SK-N-SH treated with all-trans-retinoic acid at 6 μM for 48 hours (cell line): ENCODE results near the gene DNAJC3.
A peak's percentile ranks its signal among the peaks of the same experiment; 100 is the strongest.
"Not testable (repeated sequence)": the region's sequence is repeated elsewhere in the genome, so short reads cannot be mapped to it uniquely, and the experiment has no call there.

Experiments
- ATAC-seq: fragments of 200-7000 bp; cut with Tn5 transposase; 3 replicates; pipeline ENCODE4 v1.9.1; 2020; ENCODE audit warnings: mild to moderate bottlenecking, moderate library complexity
- ARNTL ChIP-seq: fragments of 450-650 bp; formaldehyde crosslinking; IDR thresholded peaks from 2 replicates; pipeline ENCODE4 v1.5.0; 2020; ENCODE audit warnings: low read depth, mild to moderate bottlenecking, moderate library complexity, borderline replicate concordance
- CSDC2 ChIP-seq: fragments of 250-450 bp; sonication (Bioruptor Pico); IDR thresholded peaks from 2 replicates; pipeline ENCODE4 v1.5.0; 2020; ENCODE audit warnings: mild to moderate bottlenecking, moderate library complexity
- ESRRG ChIP-seq: fragments of 250-450 bp; sonication (Bioruptor Pico); IDR thresholded peaks from 2 replicates; pipeline ENCODE4 v1.6.1; 2021; ENCODE audit warnings: mild to moderate bottlenecking
- GLIS3 ChIP-seq: fragments of 250-450 bp; sonication (Bioruptor Pico); IDR thresholded peaks from 2 replicates; pipeline ENCODE4 v1.5.0; 2020; ENCODE audit warnings: mild to moderate bottlenecking, moderate library complexity
- ISL1 ChIP-seq: fragments of 250-450 bp; sonication (Bioruptor Pico); IDR thresholded peaks from 2 replicates; pipeline ENCODE4 v2.1.2; 2022; ENCODE audit warnings: mild to moderate bottlenecking, moderate library complexity
- OSR1 ChIP-seq: fragments of 250-450 bp; sonication (Bioruptor Pico); IDR thresholded peaks from 2 replicates; pipeline ENCODE4 v1.8.0; 2022; ENCODE audit warnings: moderate library complexity, mild to moderate bottlenecking, inconsistent platforms
- PPARA ChIP-seq: fragments of 250-450 bp; sonication (Bioruptor Pico); IDR thresholded peaks from 2 replicates; pipeline ENCODE4 v1.5.0; 2020; ENCODE audit warnings: mild to moderate bottlenecking, borderline replicate concordance
- RARB ChIP-seq: fragments of 250-450 bp; sonication (Bioruptor Pico); IDR thresholded peaks from 2 replicates; pipeline ENCODE4 v1.8.0; 2021; ENCODE audit warnings: mild to moderate bottlenecking, moderate library complexity
- SNAI2 ChIP-seq: fragments of 250-450 bp; sonication (Bioruptor Pico); IDR thresholded peaks from 2 replicates; pipeline ENCODE4 v1.5.0; 2020; ENCODE audit warnings: mild to moderate bottlenecking, moderate library complexity
- TCF4 ChIP-seq: fragments of 250-450 bp; sonication (Bioruptor Pico); IDR thresholded peaks from 2 replicates; pipeline ENCODE4 v1.8.0; 2021; ENCODE audit warnings: mild to moderate bottlenecking, moderate library complexity, borderline replicate concordance
- TOX ChIP-seq: fragments of 250-450 bp; sonication (Bioruptor Pico); IDR thresholded peaks from 2 replicates; pipeline ENCODE4 v1.8.0; 2021; ENCODE audit warnings: mild to moderate bottlenecking, moderate library complexity, borderline replicate concordance
- ZC3H10 ChIP-seq: fragments of 250-450 bp; sonication (Bioruptor Pico); IDR thresholded peaks from 2 replicates; pipeline ENCODE4 v1.5.1; 2021; ENCODE audit warnings: mild to moderate bottlenecking, moderate library complexity
- ZFP3 ChIP-seq: fragments of 250-450 bp; sonication (Bioruptor Pico); IDR thresholded peaks from 2 replicates; pipeline ENCODE4 v1.5.0; 2020; ENCODE audit warnings: mild to moderate bottlenecking, moderate library complexity
- ZNF565 ChIP-seq: fragments of 450-650 bp; formaldehyde crosslinking; conservative IDR thresholded peaks from 2 replicates; pipeline ENCODE4 v1.5.0; 2020; ENCODE audit warnings: low read depth, mild to moderate bottlenecking, moderate library complexity
- ZNF8 ChIP-seq: fragments of 450-650 bp; formaldehyde crosslinking; IDR thresholded peaks from 2 replicates; pipeline ENCODE4 v1.5.0; 2020; ENCODE audit warnings: mild to moderate bottlenecking, moderate library complexity
- TF ChIP-seq, protein P1 (sequence below): fragments of 250-450 bp; sonication (Bioruptor Pico); IDR thresholded peaks from 2 replicates; pipeline ENCODE4 v1.5.0; 2020; ENCODE audit warnings: mild to moderate bottlenecking, moderate library complexity
- TF ChIP-seq, protein P2 (sequence below): fragments of 250-450 bp; sonication (Bioruptor Pico); IDR thresholded peaks from 2 replicates; pipeline ENCODE4 v1.5.1; 2021; ENCODE audit warnings: mild to moderate bottlenecking, moderate library complexity
- TF ChIP-seq, protein P3 (sequence below): fragments of 250-450 bp; sonication (Bioruptor Pico); IDR thresholded peaks from 2 replicates; pipeline ENCODE4 v1.8.0; 2020; ENCODE audit warnings: mild to moderate bottlenecking, moderate library complexity, borderline replicate concordance

DNAJC3 gene

DNA sequence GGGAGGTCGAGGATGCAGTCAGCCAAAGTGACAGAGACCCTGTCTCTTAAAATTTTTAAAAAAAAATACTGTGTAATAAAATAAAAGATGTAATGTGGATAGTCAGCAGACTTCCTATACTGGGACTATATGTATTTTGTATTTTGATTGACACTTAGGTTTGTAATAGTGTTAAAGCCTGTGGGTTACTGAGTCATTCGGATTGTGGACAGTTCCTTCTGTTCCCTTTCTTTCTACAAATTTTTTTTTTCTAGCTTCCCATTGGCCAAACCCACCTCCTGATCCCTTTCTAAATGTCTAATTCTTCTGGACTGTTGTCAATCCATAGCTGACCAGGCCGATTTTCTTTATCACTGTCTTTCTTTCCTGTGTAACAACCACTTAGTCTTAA is 108.0 kb downstream of the DNAJC3 start (continued):
- TF ChIP-seq, protein P1, sequence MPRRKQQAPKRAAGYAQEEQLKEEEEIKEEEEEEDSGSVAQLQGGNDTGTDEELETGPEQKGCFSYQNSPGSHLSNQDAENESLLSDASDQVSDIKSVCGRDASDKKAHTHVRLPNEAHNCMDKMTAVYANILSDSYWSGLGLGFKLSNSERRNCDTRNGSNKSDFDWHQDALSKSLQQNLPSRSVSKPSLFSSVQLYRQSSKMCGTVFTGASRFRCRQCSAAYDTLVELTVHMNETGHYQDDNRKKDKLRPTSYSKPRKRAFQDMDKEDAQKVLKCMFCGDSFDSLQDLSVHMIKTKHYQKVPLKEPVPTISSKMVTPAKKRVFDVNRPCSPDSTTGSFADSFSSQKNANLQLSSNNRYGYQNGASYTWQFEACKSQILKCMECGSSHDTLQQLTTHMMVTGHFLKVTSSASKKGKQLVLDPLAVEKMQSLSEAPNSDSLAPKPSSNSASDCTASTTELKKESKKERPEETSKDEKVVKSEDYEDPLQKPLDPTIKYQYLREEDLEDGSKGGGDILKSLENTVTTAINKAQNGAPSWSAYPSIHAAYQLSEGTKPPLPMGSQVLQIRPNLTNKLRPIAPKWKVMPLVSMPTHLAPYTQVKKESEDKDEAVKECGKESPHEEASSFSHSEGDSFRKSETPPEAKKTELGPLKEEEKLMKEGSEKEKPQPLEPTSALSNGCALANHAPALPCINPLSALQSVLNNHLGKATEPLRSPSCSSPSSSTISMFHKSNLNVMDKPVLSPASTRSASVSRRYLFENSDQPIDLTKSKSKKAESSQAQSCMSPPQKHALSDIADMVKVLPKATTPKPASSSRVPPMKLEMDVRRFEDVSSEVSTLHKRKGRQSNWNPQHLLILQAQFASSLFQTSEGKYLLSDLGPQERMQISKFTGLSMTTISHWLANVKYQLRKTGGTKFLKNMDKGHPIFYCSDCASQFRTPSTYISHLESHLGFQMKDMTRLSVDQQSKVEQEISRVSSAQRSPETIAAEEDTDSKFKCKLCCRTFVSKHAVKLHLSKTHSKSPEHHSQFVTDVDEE (CRISPR knock-in tag): no peak
- TF ChIP-seq, protein P2, sequence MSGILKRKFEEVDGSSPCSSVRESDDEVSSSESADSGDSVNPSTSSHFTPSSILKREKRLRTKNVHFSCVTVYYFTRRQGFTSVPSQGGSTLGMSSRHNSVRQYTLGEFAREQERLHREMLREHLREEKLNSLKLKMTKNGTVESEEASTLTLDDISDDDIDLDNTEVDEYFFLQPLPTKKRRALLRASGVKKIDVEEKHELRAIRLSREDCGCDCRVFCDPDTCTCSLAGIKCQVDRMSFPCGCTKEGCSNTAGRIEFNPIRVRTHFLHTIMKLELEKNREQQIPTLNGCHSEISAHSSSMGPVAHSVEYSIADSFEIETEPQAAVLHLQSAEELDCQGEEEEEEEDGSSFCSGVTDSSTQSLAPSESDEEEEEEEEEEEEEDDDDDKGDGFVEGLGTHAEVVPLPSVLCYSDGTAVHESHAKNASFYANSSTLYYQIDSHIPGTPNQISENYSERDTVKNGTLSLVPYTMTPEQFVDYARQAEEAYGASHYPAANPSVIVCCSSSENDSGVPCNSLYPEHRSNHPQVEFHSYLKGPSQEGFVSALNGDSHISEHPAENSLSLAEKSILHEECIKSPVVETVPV: no peak
- no peak for TF ChIP-seq CSDC2 (CRISPR knock-in tag)
- TF ChIP-seq SNAI2 (CRISPR knock-in tag): no peak
- no peak for TF ChIP-seq ISL1 (CRISPR knock-in tag)

DNA sequence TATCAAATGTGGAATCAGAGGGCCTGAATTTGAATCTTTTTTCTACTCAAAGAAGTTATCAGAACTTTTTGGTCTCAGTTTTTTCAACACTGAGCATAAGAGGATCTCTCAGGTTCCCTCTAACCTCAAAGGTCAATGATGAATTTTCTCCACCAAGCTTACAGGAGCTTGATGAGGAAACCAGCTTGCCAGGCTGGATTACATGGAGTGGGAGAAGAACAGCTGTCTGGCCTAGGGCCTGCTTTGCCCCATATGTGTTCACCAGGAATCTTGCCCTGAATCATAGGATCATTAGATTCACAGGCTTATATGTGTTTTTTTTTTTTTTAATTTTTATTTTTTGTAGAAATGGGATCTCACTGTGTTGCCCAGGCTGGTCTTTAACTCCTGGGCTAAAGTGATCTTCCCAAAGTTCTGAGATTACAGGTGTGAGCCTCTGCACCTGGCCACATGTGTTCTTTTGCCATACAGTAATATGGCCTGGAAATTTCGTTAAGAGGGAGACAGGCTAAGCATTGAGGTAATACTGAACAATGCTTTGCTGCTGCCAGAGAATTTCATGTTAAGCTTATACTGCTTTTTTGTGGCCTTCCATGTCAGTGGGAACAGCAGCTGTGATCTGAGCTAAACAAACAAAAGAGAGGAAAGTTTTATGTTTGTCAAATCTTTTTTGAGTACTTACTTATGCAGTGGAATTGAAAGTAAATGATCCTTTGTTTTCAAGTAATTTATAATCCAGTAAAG is 110.6 kb downstream of the DNAJC3 start:
- TF ChIP-seq ZC3H10 (CRISPR knock-in tag): no peak
- no peak for TF ChIP-seq TCF4 (CRISPR knock-in tag)
- no peak for TF ChIP-seq ARNTL (CRISPR knock-in tag)
- TF ChIP-seq, protein P1 (CRISPR knock-in tag): no peak
- TF ChIP-seq TOX (CRISPR knock-in tag): no peak
- no peak for TF ChIP-seq PPARA (CRISPR knock-in tag)
- no peak for TF ChIP-seq ZNF565 (CRISPR knock-in tag)
- TF ChIP-seq, protein P3, sequence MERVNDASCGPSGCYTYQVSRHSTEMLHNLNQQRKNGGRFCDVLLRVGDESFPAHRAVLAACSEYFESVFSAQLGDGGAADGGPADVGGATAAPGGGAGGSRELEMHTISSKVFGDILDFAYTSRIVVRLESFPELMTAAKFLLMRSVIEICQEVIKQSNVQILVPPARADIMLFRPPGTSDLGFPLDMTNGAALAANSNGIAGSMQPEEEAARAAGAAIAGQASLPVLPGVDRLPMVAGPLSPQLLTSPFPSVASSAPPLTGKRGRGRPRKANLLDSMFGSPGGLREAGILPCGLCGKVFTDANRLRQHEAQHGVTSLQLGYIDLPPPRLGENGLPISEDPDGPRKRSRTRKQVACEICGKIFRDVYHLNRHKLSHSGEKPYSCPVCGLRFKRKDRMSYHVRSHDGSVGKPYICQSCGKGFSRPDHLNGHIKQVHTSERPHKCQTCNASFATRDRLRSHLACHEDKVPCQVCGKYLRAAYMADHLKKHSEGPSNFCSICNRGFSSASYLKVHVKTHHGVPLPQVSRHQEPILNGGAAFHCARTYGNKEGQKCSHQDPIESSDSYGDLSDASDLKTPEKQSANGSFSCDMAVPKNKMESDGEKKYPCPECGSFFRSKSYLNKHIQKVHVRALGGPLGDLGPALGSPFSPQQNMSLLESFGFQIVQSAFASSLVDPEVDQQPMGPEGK (CRISPR knock-in tag): no peak
- TF ChIP-seq ISL1 (CRISPR knock-in tag): no peak
- no peak for TF ChIP-seq ESRRG (CRISPR knock-in tag)
- no peak for TF ChIP-seq GLIS3 (CRISPR knock-in tag)
- TF ChIP-seq ZNF8: no peak
- ATAC-seq: no peak

DNA sequence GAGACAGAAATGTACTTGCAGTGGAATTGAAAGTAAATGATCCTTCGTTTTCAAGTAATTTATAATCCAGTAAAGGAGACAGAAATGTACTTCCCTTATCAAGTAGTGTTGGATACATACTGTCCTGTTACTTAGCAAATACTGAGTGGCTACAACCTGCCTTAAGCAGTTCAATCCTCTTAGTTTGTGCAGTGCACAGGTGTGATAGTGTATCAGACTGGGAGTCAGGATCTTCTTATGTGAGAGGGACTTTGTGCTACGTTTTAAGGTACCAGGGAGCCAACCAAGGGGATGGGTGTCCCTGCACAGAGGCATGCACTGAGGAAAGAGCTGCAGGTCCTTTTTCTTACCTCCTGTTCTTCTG is 111.1 kb downstream of the DNAJC3 start:
- TF ChIP-seq RARB (CRISPR knock-in tag): no peak
- TF ChIP-seq, all 23 proteins: peak for 0
- no peak for ATAC-seq

DNA sequence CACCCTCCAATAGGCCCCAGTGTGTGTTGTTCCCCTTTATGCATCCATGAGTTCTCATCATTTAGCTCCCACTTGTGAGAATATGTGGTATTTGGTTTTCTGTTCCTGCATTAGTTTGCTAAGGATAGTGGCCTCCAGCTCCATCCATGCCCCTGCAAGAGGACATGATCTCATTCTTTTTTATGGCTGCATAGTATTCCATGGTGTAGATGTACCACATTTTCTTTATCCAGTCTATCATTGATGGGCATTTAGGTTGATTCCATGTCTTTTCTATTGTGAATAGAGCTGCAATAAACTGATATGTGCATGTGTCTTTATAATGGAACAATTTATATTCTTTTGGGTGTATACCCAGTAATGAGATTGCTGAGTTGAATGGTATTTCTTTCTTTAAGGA is 112.4 kb downstream of the DNAJC3 start:
- peak; percentile 94 for TF ChIP-seq ZNF8
- ATAC-seq: not testable (repeated sequence)

DNA sequence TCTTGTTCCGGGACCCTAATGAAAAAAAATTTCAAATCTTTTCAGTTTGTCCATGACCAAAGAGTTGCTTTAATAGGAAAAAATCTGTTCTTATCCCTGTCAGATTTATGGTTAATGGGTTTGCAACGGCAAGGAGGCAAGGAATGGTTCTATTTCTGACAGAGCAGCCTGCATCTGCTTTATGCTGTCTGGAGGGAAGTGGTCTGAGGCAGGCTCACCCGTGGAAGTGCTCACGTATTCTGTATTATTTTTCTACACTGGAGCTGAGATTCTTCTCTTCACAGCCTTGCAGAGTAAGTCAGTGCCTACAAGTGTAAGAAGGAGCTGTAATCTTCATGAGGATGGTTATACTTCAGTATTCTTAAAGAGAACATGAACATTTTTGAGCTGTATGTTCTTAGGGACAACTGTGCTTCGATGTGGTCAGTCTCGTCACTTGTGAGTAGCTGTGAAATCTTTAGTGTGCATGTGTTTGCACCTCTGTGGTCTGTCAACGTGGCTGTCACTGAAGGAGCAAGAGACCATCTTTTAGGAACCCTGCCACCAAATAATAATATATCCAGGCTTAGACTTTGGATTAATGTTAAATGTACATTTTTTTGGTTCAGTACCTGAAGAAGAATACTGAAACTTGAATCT is 114.3 kb downstream of the DNAJC3 start:
- no peak for ATAC-seq
- TF ChIP-seq ZFP3 (no peak), TCF4 (CRISPR knock-in tag) (no peak), ARNTL (CRISPR knock-in tag) (no peak), OSR1 (CRISPR knock-in tag) (no peak)
- TF ChIP-seq, protein P2: no peak
- TF ChIP-seq, protein P1 (CRISPR knock-in tag): no peak
